NCI-H187 (cell line): Measurements from ENCODE around the gene CD82.

ENCODE experiments used
- DNase-seq, 2 experiments: peaks; one replicate each; lab custom pipeline; 2025; lab: John Stamatoyannopoulos, UW

CD82 gene

GRCh38 chr11:44601471-44602370, 36.3 kb downstream of the CD82 start:
- no peak for DNase-seq

DNA sequence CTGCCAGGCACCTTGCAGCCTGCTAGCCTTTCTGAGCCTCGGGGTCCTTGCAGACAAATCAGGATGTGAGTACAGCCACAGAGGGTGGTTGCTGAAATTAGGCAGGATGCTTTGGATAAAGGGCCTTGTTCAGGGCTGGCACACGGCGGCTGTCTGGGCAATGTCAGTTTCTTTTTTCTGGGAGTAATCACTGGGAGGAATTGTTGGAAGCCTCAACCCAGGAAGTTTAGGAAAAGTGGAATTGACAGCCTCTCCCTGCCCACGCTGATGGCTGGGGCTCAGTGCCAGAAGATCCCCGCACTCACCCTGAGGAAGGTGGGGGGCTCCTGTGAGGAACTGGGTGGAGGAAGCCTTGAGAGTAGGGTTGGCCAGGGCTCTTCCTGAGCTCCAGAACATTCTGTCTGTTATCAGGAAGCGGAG, 37.4 kb downstream of the CD82 start:
- no peak for DNase-seq

- no peak for DNase-seq
Measured at GRCh38 chr11:44604171-44604581, 38.7 kb downstream of the CD82 start.

DNA sequence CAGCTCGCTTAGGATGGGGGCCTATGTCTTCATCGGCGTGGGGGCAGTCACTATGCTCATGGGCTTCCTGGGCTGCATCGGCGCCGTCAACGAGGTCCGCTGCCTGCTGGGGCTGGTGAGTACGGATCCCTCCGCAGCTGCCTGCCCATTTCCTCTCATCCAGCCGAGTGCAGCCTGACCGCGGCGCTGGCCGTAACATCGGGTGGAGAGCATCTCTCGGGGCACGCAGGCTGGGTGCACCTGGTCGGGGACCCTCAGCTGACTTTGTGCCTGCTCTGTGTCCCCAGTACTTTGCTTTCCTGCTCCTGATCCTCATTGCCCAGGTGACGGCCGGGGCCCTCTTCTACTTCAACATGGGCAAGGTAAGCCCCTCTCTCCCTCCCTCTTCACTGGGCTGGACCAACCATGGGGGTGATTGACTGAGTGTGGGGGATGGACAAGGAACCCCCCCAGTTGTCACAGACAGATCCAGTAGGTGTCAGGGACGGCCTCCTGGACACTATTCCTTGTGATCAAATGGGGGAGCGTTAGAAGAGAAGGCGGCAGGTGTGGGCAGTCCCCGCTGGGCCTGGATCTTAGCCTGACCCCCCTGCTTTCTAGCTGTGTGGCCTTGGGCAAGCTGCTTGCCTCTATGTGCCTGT, 39.7 kb downstream of the CD82 start:
- DNase-seq = no peak

DNA sequence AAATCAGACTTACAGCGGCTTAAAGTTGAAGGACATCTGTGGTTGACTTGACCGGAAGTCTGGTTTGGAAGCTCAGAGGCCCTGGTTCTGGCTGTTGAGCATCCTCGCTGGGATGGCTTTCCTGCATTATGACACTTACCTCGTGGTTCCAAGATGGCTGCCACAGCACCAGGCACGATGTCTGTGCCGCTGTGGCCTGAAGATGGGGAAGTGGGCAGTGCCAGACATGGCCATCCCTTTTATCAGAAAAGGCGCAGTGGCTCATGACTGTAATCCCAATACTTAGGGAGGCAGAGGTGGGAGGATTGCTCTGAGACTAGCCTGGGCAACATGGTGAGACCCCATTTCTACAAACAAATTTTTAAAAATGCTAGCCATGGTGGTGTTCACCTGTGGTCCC, 40.5 kb downstream of the CD82 start:
- DNase-seq = no peak

DNA sequence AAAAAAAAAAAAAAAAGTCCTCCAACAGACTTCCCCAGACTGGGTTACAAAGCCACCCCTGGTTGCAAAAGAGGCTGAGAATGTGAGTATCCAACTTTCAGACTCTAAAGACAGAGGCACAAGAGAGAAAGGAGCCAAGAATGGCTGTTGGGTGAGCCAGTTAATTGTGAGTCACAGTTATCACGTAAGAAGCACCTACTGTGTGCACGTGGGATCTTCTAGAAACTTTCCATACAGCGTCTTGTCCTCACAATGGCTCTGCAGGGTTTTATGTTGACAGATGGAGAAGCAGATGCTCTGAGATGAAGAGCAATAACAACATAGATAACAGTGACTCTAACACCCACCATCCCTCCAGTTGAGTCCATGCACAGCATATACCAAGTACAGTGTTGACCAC, 41.0 kb downstream of the CD82 start:
- no peak for DNase-seq

DNA sequence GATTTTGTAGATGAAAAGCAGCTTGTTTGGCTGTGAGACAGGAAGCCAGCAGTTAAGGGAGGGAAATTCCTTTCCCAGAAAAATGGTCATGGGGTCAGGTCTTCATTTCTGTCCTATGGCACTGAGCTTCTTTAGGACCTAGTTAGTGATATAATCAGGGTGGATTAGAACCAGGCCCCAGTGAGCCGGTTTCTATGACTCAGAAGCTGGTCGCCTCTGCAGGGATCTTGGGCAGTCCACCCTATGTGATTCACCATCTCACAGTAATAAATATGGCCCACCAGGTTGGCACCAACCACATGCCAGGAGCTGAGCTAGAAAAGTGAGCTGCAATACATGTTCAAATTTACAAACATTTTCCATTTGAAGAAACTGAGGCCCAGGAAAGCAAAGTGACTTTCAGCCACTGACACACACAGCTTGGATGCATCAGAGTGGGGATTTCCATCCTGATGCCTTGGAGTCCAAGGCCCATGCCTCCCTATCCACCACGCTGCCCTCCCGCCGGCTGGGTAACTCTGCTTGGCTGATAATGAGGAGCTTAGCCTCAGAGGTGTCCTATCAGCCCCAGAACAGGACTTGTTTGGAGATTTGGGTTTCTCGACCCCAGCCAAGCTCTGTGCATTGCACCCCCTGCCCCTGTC, 42.0 kb downstream of the CD82 start:
- no peak for DNase-seq

DNA sequence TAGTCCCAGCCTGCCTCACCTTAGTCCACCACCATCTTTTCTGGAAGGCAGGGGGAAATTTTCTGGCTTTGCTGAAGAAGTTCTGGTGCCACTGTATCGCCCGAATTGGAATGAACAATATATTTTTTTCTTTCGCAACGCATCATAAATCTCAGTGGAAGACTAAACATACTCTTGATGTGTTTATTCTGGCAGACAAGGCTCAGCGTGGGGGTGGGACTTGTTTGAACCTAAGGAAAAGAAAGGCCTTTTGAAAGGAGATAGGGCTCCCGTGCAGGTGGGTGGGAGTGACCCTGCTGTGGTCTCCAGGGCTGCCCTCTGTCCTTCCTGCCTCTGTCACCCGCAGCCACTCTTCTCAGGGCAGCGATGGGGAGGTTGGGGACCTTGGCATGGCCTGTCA, 42.5 kb downstream of the CD82 start:
- DNase-seq = no peak

- DNase-seq = no peak
Measured at GRCh38 chr11:44608651-44608990, 43.2 kb downstream of the CD82 start.

- no peak for DNase-seq
Measured at GRCh38 chr11:44608991-44609782, 43.7 kb downstream of the CD82 start.

GRCh38 chr11:44609783-44610155, 44.3 kb downstream of the CD82 start:
- DNase-seq = no peak

DNA sequence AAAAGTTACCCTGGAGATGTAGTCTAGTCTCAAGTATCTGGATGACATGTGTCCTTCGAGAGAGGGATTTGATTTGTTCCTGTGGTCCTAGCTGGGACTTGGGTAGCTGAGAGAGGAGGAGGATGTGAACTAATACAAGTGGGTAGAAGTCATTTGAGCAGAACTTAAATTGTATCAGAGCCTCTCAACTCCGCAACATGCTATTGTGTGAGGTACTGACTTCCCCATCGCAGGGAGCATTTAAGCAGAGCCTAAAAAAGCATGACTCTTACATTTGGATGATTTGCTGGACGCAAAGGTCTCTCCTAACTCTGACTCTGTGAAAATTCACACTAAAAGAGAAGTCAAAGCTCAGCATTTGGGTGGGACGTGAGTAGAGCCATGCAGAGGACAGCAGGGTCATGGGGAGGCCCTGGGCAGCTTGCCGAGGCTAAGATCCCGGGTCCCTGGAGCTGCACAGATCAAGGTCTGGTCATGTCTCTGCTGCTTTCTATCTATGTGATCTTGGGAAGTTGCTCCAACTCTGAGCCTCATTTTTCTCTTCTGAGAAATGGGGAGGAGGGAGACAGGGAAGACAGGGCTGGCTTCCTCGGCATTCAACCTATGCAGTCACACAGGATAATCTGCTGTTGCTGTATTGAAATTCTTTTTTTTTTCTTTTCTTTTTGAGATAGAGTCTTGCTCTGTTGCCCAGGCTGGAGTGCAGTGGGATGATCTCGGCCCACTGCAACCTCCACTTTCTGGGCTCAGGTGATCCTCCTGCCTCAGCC, 44.9 kb downstream of the CD82 start:
- no peak for DNase-seq

GRCh38 chr11:44611088-44611487, 45.6 kb downstream of the CD82 start:
- DNase-seq = no peak

GRCh38 chr11:44611687-44612434, 46.4 kb downstream of the CD82 start:
- no peak for DNase-seq

DNA sequence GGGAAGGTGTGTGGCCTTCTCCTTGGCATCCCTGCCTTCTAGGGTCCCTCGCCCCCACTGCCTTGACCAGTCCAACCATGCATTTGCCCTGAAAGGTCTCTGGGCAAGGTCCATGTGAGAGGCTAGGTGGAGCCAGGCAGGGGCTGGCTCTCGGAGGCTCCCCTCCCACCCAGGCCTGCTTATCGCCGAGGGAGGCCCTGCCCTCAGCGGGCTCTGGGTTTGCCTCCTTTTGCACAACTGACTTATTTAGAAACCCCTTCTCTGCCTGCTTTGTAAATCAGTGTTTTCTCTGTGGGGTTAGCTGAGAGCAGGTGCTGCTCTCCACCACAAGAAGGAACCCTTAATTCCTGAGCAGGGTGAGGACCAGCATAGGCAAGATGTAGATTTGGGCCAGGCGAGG, 47.7 kb downstream of the CD82 start:
- DNase-seq = no peak

DNA sequence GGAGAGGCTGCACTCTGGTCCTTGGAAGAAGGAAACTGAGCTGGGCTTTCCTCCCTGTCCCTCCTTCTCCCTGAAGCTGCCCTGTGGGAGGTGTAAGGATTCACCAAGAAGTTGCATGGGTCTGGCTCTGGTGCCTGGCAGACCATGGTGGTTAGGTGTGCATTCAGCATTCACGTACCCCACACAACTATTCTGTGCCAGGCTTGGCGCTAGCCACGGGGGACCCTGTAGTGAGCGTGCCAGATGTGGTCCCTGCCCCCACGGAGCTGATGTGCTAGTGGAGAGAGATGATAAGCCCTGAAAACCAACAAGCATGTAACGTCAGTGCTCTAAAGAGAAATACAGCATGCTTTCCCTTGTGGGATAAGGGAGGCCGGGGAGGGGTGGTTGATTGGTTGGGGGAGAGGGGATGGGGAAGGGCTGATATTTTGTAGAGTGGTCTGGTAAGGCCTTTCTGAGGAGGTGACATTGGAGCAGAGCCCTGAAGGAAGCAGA, 48.9 kb downstream of the CD82 start:
- no peak for DNase-seq

DNA sequence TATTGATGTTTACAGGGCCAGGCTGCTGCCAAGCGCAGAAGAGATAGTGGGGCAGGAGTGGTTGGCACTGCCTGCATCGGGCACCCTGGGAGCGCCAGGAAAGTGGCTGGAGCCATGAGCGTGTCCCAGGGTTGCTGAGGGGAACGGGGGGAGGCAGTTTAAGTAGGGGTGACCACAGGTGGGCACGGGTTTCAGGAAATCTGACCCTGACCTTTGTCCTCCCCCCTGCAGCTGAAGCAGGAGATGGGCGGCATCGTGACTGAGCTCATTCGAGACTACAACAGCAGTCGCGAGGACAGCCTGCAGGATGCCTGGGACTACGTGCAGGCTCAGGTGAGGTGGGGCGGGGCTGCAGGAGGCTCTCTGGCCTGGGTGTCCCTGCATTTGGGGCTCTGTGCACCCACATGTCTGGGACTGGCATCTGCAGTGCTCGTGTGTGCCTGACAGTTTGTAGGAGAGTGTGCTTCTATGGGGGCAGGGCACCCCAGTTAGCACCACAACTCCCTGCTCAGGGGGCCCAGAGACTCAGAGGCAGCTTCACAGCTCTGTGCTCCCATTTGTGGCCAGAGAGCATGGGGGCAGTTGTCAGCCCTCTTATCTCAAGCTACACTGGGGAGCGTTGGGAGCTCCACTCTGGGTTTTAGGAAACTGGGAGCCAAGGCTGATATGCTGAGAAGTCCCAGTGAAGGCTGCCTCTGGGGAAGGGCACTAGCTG, 49.7 kb downstream of the CD82 start:
- no peak for DNase-seq

DNA sequence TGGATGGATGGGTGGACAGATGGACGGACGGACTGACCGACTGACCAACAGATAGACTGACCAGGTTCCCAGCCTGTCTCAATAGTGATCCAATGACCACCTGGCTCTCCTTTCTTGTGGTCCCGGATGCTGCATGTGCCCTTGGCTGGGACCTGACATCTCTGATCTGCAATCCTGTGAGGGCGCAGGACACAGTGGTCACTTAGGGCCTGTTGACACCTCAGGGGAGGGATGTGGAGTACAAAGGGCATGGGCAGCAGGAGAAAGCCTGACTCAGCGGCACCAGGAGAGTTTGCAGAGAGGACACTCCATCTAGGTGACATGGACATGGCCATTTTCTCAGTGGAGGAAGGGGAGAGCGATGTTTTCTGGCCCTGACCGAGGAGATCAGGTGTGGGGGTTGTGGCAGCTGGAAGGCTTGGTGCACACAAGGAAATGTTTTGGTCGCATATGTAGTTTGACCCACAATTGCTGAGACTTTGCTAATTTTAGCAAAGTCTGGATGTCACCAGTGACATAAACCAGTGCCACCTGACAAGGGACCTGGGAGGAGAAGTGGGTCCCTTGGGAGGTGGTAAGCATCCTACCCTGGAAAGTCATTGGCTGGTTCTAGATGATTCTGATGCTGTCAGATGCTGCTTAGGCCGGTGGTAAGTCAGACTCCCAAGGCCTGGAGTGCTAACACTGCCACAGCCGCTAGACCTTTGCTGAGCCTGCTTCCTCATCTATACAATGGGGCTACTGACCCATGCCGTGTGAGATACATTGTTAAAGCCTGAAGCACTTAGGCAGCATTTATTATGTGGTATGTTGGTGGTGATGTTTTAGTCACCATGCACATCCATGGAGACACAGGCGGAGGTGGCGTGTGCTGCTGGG, 50.7 kb downstream of the CD82 start:
- DNase-seq = no peak
